AG09309 (cell line): Measurements from ENCODE around the gene TSPAN6.

Experiments
- DNase-seq: peaks from one replicate; pipeline ENCODE4 v3.0.0-alpha.2; 2010; ENCODE audit warnings: low read depth
- H3K4me3 ChIP-seq: 2 replicates; pipeline ENCODE4 v1.5.1; 2011; ENCODE audit warnings: mild to moderate bottlenecking, low read depth, low read length, moderate library complexity; ENCODE audit not compliant: control insufficient read depth
- TF ChIP-seq, protein P1 (sequence below): IDR thresholded peaks from 2 replicates; pipeline ENCODE4 v1.5.1; 2011; ENCODE audit warnings: mild to moderate bottlenecking, low read depth, low read length, inconsistent platforms; ENCODE audit not compliant: insufficient read depth, control insufficient read depth; ENCODE audit errors: missing control alignments

The TSPAN6 gene

GRCh38 chrX:100611951-100612350 lies 24.7 kb downstream of the TSPAN6 start:
- TF ChIP-seq, protein P1, sequence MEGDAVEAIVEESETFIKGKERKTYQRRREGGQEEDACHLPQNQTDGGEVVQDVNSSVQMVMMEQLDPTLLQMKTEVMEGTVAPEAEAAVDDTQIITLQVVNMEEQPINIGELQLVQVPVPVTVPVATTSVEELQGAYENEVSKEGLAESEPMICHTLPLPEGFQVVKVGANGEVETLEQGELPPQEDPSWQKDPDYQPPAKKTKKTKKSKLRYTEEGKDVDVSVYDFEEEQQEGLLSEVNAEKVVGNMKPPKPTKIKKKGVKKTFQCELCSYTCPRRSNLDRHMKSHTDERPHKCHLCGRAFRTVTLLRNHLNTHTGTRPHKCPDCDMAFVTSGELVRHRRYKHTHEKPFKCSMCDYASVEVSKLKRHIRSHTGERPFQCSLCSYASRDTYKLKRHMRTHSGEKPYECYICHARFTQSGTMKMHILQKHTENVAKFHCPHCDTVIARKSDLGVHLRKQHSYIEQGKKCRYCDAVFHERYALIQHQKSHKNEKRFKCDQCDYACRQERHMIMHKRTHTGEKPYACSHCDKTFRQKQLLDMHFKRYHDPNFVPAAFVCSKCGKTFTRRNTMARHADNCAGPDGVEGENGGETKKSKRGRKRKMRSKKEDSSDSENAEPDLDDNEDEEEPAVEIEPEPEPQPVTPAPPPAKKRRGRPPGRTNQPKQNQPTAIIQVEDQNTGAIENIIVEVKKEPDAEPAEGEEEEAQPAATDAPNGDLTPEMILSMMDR: no peak
- no peak for DNase-seq

DNA sequence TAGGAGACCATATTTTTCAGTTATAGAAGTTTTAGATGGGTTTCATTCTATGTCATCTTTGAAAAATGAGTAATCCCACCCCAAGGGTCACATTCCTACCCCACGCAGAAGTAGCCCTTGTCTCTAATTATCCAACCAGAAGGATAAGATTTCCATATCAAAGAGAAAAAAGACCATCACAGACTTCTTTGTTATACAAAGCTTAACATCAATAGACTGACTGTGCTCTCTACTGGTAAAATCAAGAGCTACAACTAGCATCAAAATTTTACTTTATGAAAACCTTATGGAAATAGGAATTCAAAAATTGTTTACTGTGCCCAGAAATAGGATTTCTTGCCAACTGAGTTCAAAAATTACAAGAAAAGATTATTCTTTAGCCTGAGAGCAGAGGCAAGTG lies 27.0 kb downstream of the TSPAN6 start:
- DNase-seq: no peak

More at GRCh38 chrX:100611951-100612350, 24.7 kb downstream of the TSPAN6 start:
- no peak overlapping the region for H3K4me3 ChIP-seq

GRCh38 chrX:100606753-100607152 lies 29.9 kb downstream of the TSPAN6 start:
- TF ChIP-seq, protein P1: no peak
- no peak overlapping the region for H3K4me3 ChIP-seq
- DNase-seq: no peak

More for the DNA sequence above, 27.0 kb downstream of the TSPAN6 start:
- TF ChIP-seq, protein P1: peak; percentile 5
- H3K4me3 ChIP-seq: no peak overlapping the region

DNA sequence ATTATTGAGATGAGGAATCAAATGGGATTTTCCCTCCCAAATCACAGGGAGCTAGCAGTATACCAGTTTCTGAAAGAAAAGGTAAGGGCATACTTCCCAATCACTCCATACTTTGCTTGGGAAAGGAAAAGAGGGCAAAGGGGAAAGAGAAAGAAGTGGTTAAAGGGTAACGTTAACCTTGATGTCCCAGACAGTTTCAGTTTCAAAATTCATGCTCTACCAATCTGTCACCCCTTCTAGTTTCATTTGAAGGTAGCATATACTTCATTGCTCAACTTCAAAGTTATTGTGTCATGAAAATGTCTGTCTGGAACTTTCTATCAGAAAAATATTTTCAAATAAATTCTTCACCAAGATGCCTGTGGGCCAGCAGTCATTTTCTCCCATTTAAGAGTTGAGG lies 35.8 kb downstream of the TSPAN6 start:
- DNase-seq: no peak

DNA sequence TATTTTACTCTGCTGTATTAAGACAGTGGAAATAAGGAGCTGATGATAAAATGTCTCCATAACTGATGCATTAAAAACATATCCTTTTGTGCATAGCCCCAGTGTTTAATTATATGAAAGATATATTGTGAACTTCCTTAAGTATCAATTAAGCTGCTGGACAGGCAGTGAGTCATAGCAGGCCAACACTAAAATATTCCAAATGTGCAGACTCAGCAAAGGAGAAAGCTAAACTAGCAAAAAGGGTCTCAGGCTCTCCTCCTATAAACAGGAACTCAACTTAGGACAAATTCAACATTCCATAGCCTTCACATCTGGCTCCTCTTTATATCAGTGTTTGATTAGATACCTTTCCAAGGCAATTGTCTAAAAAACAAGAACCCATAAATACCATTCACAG lies 36.3 kb downstream of the TSPAN6 start:
- H3K4me3 ChIP-seq: no peak overlapping the region
- no peak for DNase-seq
- TF ChIP-seq, protein P1: no peak

More for the DNA sequence above, 35.8 kb downstream of the TSPAN6 start:
- TF ChIP-seq, protein P1: no peak
- no peak overlapping the region for H3K4me3 ChIP-seq

- TF ChIP-seq, protein P1: no peak
- no peak for DNase-seq
- H3K4me3 ChIP-seq: no peak overlapping the region
These were observed 37.1 kb downstream of the TSPAN6 start for GRCh38 chrX:100599456-100599855.

DNA sequence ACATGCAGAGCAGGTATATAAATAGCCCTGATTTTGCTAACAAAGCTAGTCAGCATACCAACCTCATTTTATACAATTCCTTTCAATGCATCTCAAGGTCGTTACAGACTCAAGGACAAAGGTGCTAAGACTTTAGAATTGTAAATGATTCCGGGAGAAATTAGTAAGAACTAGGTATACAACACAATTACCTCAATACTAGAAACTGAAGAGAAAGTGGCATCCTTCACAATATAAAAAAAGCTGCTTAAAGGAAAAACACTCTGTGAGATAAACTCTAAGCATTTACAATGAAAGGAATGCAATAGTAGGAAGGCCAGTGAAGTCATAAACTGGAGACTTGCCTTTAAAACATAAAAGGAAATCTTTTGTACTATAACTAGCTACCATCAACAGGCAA lies 40.0 kb downstream of the TSPAN6 start:
- TF ChIP-seq, protein P1: no peak
- H3K4me3 ChIP-seq: no peak overlapping the region
- DNase-seq: no peak
